B cell (primary cell): ENCODE results near the gene VIPR2.

Source experiments
- CTCF ChIP-seq: fragments of 200-600 bp; IDR thresholded peaks from one replicate; pipeline ENCODE4 v1.8.0; 2022; ENCODE audit warnings: antibody characterized with exemption, mild to moderate bottlenecking
- EZH2 ChIP-seq: IDR thresholded peaks from 2 replicates; pipeline ENCODE4 v1.6.1; 2012; ENCODE audit warnings: borderline replicate concordance, low read depth, mild to moderate bottlenecking, moderate library complexity, low read length; ENCODE audit not compliant: insufficient read depth, poor library complexity, severe bottlenecking

- TF ChIP-seq CTCF: no peak
- no peak for TF ChIP-seq EZH2
Observed at GRCh38 chr7:159001811-159002210, 142.9 kb downstream of the VIPR2 start.
